Progenitor cell of endocrine pancreas (in vitro differentiated cells): ENCODE results near the gene CALML4. TPM values are rescaled to one million over a fixed set of nuclear protein-coding genes. Genes with fewer than 3 reads are reported as not detected.

ENCODE experiments used
- DNase-seq: peaks from one replicate; pipeline ENCODE4 v3.0.0; 2021; ENCODE audit warnings: low spot score; ENCODE audit not compliant: unreplicated experiment
- H3K27ac Mint-ChIP-seq: 2 replicates; pipeline ENCODE4 v1.8.0; 2021; ENCODE audit warnings: mild to moderate bottlenecking, moderate library complexity, mixed read lengths
- H3K27me3 Mint-ChIP-seq: 2 replicates; pipeline ENCODE4 v1.8.0; 2021; ENCODE audit warnings: mixed read lengths
- H3K36me3 Mint-ChIP-seq: 2 replicates; pipeline ENCODE4 v1.8.0; 2022; ENCODE audit warnings: mixed read lengths; ENCODE audit not compliant: insufficient read depth
- H3K4me1 Mint-ChIP-seq: 2 replicates; pipeline ENCODE4 v1.8.0; 2021; ENCODE audit warnings: low read depth, mixed read lengths
- H3K4me3 Mint-ChIP-seq: 2 replicates; pipeline ENCODE4 v1.8.0; 2021; ENCODE audit warnings: low read depth, mild to moderate bottlenecking, moderate library complexity, mixed read lengths
- H3K9me3 Mint-ChIP-seq: 2 replicates; pipeline ENCODE4 v1.8.0; 2021; ENCODE audit warnings: low read depth, mixed read lengths
- total RNA-seq: library from RNA; stranded (reverse); gene quantifications from 2 replicates; pipeline ENCODE4 v1.2.1, GENCODE V29; 2021
- TF ChIP-seq, protein P1 (sequence below): fragments of 200-600 bp; sonication (generic); IDR thresholded peaks from one replicate; pipeline ENCODE4 v1.5.0; 2021; ENCODE audit warnings: antibody characterized with exemption, mild to moderate bottlenecking; ENCODE audit not compliant: unreplicated experiment

CALML4 gene
- total RNA-seq, 1 donor from 2014 or later: 9.7 TPM

DNA sequence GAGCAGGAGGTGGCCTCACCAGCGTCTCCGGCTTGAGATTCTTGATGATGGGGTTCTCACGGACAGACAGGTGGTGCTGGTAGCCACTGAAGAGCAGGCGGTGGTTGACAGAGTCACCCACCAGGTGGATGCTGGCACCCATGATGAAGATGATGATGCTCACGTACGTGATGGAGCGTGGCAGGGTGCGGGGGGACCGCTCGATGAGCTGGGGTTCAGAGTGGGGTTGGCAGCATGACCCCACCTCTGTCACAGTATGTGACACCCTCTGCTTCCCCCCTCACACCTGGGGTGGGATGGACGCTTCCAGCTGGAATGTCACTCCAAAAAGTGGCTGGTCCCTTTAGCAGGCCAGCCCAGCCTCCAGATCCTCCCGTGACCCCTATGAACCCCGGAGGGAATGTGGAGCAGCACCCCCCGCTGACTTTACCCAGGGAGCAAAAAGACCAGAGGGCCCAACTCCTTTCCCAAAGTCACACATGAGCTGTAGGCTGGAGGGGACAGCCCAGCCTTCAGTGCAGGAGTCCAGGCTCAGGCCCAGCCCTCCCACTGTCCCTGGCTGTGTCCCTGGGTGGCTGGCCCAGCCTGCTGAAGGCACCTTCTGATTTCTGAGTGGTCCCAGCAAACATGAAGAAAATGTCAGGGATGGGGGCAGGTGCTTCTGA lies 6.7 kb upstream of the CALML4 start:
- H3K4me3 Mint-ChIP-seq: no peak overlapping the region
- no peaks in the 10 kb centered on the region for H3K27me3 Mint-ChIP-seq
- peaks cover 3% of the 10 kb centered on the region for H3K36me3 Mint-ChIP-seq
- no peaks in the 10 kb centered on the region for H3K4me1 Mint-ChIP-seq
- TF ChIP-seq, protein P1, sequence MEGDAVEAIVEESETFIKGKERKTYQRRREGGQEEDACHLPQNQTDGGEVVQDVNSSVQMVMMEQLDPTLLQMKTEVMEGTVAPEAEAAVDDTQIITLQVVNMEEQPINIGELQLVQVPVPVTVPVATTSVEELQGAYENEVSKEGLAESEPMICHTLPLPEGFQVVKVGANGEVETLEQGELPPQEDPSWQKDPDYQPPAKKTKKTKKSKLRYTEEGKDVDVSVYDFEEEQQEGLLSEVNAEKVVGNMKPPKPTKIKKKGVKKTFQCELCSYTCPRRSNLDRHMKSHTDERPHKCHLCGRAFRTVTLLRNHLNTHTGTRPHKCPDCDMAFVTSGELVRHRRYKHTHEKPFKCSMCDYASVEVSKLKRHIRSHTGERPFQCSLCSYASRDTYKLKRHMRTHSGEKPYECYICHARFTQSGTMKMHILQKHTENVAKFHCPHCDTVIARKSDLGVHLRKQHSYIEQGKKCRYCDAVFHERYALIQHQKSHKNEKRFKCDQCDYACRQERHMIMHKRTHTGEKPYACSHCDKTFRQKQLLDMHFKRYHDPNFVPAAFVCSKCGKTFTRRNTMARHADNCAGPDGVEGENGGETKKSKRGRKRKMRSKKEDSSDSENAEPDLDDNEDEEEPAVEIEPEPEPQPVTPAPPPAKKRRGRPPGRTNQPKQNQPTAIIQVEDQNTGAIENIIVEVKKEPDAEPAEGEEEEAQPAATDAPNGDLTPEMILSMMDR: no peak
- no peaks in the 10 kb centered on the region for H3K9me3 Mint-ChIP-seq
- no peak overlapping the region for H3K27ac Mint-ChIP-seq
- no peak for DNase-seq

DNA sequence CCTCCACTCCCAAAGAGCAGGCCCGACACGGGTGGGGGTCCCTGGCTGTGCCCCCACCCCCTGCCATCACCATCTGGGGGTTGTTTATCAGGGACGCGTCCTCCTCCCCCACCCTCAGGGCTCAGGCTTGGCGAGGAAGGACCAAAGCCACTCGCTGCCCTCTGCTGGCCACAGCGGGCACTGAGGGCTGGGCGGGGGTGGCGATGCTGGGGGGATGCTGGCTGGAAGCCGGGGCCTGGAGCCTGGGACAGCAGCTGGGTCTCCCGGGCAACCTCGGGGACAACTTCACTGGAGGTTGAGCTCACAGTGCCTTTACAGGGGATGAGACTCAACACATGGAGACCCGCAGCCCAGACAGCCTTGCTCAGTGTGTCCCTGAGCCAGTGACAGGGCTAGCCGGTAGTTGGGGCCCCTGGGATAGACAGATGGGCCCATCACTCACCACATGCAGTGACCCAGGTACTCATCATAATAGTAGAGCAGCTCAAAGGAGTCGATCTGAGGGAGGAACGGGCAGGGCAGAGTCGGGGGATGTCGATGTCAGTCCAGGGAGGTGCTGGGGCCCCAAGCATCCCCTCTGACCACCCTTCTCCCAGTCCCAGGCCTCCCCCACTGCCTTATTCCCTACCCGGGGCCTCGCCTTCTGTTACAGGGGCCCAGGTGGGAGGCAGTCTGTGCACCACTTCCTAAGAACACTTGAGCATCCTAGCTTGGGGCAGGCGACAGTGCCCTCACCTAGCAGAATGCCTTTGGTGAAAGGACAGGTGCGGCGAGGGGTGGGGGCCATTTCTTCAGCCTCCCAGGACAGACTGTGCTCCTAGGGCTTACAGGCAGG lies 5.9 kb upstream of the CALML4 start:
- Mint-ChIP-seq H3K4me3 (no peak overlapping the region), H3K36me3 (no peaks in the 10 kb centered on the region), H3K27me3 (no peaks in the 10 kb centered on the region), H3K9me3 (no peaks in the 10 kb centered on the region), H3K4me1 (peaks cover 4% of the 10 kb centered on the region), H3K27ac (no peak overlapping the region)
- TF ChIP-seq, protein P1: peak; percentile 79
- DNase-seq: peak; percentile 63

DNA sequence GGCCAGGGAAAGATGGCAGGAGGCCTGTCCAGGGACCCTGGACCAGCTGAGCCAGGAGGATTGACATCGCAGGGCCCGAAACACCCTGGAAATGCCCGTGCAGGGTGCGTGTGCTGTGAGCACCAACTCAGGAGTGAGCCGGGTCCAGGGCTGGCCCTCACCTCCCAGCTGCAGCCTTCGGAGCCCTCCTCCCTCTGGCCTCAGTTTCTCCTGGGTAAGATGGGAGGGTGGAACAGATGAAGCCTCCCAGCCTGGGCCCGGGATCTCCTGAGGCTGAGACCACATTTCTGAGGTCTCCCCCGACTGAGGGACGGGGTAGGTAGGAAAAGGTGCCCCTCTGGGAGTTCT lies 5.3 kb upstream of the CALML4 start:
- no peak for DNase-seq
- TF ChIP-seq, protein P1: no peak
- no peaks in the 10 kb centered on the region for H3K27me3 Mint-ChIP-seq
- H3K4me3 Mint-ChIP-seq: no peak overlapping the region
- H3K4me1 Mint-ChIP-seq: peaks cover 9% of the 10 kb centered on the region
- no peaks in the 10 kb centered on the region for H3K36me3 Mint-ChIP-seq
- H3K27ac Mint-ChIP-seq: no peak overlapping the region
- no peaks in the 10 kb centered on the region for H3K9me3 Mint-ChIP-seq

DNA sequence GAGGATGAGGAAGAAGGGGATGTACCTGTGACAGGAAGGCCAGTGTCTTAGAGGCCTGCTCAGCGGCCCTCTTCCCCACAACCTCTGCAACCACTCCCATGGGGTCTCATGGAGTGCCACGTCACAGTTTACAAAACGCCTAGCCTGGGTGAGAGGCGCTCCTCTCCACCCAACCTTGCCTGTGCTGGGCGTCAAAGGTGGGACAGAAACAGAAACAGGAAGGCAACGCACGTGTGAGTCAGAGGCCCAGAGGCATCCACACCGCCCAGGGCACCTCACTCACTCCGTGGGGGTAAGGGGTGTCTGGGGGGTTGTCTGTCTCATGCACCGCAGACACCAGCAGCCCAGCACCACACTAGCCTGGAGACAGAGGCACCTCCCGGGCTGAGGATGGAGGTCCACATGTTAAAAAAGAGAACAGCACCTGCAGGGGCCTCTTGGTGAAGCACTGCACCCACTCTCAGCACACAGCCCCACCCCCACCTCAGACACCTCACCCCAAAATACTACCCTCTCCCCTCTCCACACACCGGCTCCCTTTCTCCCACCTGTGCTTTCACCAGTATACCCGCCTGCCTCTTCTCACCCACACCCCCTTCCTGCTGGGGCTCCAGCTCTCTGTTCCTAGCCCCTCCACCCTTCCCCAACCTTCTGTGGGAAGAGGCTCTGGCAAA lies 4.7 kb upstream of the CALML4 start:
- Mint-ChIP-seq H3K27ac (no peak overlapping the region), H3K4me1 (peaks cover 15% of the 10 kb centered on the region), H3K36me3 (no peaks in the 10 kb centered on the region), H3K9me3 (no peaks in the 10 kb centered on the region), H3K4me3 (no peak overlapping the region), H3K27me3 (no peaks in the 10 kb centered on the region)
- TF ChIP-seq, protein P1: no peak
- no peak for DNase-seq

DNA sequence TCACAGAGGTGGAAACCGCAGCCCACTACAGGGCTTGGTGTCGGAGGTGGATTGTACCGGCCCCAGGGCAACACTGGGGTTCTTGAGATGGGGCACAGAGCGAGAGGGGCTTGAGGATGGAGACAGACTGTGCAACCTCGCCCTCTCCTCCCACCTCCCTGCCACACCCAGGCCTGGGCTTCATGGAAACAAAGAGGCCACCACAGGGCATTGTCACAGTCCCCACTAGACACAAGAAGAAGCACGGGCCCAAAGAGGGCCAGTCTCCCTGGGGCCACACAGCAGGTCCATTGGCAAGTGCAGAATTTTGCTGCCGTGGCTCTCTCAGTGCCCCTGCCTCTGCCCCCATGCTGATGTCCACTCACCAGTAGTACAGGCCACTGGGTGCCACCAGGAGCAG lies 4.1 kb upstream of the CALML4 start:
- DNase-seq: no peak
- TF ChIP-seq, protein P1: no peak
- no peaks in the 10 kb centered on the region for H3K36me3 Mint-ChIP-seq
- peaks cover 18% of the 10 kb centered on the region for H3K4me1 Mint-ChIP-seq
- H3K4me3 Mint-ChIP-seq: no peak overlapping the region
- no peaks in the 10 kb centered on the region for H3K27me3 Mint-ChIP-seq
- no peak overlapping the region for H3K27ac Mint-ChIP-seq
- H3K9me3 Mint-ChIP-seq: no peaks in the 10 kb centered on the region
